Measurements from ENCODE around the gene SLC13A5.

DNA sequence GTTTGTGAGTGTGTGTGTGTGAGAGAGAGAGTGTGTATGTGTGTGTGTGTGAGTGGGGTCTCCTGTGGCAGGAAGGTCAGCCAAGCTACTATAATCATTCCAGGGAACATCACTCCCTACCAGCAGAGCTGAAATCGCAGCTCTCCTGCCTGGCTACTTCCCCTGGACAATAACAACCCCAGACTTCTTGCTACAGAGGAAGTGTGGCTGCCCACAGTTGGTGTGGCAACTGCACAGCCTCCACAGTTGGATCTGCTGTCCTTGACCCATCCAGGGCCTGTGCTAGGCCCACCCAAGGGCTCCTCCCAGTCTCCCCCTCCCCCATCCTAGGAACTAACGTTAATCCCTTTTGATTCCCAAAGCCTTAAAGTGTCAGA lies 1.5 kb downstream of the SLC13A5 start:
- TF ChIP-seq, protein P1, sequence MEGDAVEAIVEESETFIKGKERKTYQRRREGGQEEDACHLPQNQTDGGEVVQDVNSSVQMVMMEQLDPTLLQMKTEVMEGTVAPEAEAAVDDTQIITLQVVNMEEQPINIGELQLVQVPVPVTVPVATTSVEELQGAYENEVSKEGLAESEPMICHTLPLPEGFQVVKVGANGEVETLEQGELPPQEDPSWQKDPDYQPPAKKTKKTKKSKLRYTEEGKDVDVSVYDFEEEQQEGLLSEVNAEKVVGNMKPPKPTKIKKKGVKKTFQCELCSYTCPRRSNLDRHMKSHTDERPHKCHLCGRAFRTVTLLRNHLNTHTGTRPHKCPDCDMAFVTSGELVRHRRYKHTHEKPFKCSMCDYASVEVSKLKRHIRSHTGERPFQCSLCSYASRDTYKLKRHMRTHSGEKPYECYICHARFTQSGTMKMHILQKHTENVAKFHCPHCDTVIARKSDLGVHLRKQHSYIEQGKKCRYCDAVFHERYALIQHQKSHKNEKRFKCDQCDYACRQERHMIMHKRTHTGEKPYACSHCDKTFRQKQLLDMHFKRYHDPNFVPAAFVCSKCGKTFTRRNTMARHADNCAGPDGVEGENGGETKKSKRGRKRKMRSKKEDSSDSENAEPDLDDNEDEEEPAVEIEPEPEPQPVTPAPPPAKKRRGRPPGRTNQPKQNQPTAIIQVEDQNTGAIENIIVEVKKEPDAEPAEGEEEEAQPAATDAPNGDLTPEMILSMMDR (IDR thresholded peaks at IDR 0.05): no peak
- no peak for TF ChIP-seq POLR2A (IDR thresholded peaks at IDR 0.05)

Measured in heart left ventricle (tissue), 13 donors.